GM21825 (cell line): Measurements from ENCODE around the gene PRDM16.

Experiments used
- ATAC-seq: cut with Tn5 transposase; IDR thresholded peaks from one replicate; pipeline ENCODE4 v1.9.1; 2021; ENCODE audit warnings: mild to moderate bottlenecking, moderate library complexity; ENCODE audit not compliant: unreplicated experiment

The PRDM16 gene

GRCh38 chr1:3137111-3138100 is 68.4 kb downstream of the PRDM16 start:
- ATAC-seq: no peak

DNA sequence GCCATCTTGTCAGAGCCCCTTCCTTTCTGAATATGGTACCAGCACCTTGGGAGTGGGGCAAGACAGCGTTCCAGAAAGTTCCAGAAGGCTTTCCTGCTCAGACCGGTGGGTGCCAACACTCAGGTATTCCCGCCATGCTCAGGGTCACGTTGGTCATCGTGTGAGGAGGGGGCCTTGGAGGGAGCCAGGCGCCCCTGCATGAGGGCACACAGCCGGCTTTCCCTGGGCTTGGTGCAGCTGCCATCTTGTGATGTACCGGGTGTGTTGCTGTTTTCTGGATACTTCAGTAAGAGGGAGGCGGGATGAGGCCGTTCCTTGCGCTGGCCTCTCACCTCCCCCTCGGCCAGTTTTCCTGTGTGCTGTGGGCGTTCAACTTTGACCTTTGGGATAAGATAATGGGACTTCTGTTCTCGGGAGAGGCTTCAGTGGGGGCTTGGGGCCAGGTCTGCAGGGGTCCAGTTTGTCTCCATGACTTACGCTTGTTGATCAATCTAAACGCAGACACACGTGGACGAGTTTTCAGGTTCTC is 69.7 kb downstream of the PRDM16 start:
- ATAC-seq: no peak

DNA sequence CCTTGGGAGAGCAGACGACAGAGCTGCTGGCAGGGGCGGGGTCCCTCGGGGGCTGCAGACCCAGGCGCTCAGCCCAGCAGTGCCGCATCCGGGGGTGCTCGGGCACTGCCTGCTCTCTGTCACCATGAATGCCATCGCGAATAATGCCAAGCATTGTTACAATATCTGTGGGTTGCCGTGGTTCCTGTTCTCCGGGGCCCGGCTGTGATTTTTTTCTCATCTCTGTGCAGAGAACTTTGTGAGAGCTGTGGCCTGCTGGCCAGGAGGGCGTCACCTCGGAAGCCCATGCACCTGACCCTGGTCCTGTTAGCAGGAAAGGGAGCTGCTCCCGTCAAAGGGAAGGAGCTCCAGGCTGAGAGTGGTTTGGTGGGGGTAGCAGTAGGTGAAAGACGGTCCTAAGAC is 70.4 kb downstream of the PRDM16 start:
- ATAC-seq: no peak

- no peak for ATAC-seq
Observed at GRCh38 chr1:3139871-3140361, 70.9 kb downstream of the PRDM16 start.

DNA sequence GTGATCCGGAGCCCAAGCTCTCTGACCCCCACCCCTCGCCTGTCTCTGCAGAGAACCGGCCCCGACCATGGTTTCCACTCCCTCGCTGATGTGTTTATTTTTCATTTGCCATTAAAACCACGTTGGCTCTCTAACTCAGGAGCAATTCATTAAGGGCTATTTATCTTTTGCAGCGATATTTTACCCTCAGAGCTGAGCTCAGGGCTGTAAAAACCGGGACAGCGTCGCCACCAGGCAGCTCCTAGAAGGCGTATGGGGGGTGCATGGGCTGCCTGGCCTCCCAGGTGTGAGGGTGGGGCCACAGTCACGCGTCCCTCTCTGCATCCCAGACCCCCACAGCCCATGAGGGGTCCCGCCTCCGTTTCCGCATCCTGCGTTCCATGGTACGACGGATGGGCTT is 71.4 kb downstream of the PRDM16 start:
- ATAC-seq: no peak

DNA sequence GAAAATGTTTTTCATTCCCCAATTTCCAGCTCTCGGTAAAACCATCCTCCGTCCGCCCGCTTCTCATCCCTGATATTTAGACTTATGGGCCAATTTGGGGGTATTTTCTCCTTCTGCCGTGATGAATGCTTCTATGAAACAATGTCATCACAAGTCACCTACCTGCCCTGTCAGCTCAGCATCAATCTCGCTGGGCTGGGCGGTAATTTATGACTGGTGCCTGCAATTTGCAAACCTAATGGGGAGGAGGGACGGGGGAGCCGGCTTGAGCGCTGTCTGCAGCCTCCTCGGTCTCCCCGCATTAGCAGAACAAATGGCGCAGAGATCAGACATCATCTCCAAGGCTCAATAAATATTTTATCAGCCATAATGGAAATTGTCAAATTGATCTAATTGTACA is 72.1 kb downstream of the PRDM16 start:
- ATAC-seq: no peak

DNA sequence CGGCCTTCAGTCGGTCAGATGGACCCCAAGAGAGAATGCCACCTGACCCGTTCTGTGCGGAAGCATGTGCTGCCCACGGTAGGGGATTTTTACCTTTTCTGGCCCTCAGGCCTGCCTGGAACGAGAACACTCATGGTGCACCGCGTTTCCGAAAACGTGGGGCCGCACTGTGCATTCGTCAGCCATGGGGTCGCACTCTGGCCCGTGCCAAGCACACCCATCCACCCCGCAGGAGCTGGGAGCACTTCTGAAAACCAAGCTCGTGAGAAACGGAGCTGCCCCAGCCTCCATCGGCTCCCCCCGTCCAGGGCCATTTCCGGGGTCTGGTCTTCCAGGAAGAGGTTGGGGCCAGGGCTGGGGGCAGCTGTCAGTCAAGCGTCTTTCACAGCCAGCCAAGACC is 72.8 kb downstream of the PRDM16 start:
- no peak for ATAC-seq

GRCh38 chr1:3142236-3142635 is 73.2 kb downstream of the PRDM16 start:
- ATAC-seq: no peak

- ATAC-seq: no peak
Observed at GRCh38 chr1:3142751-3143150, 73.7 kb downstream of the PRDM16 start.

- ATAC-seq: no peak
Observed at GRCh38 chr1:3145532-3146325, 76.7 kb downstream of the PRDM16 start.

GRCh38 chr1:3146458-3146857 is 77.5 kb downstream of the PRDM16 start:
- no peak for ATAC-seq

GRCh38 chr1:3146907-3147306 is 77.9 kb downstream of the PRDM16 start:
- ATAC-seq: no peak

DNA sequence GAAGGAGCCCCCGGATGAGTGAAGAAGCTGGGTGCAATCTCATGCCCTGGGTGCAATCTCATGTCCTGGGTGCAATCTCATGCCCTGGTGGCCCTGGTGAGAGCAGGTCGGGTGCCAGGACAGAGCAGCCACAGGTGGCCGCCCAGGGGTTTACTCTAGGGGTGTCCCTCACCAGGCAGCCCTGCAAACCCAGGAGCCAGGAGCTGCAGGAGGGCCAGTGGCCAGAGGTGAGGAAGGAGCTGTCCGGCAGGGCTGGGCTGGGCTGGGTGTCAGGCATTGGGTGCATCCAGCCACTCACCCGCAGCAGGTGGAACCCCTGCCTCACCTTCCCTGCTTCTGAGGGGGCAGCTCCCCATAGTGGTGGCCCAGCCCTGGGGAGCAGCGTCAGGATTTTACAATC is 79.2 kb downstream of the PRDM16 start:
- no peak for ATAC-seq

GRCh38 chr1:3149277-3149676 is 80.3 kb downstream of the PRDM16 start:
- no peak for ATAC-seq

GRCh38 chr1:3151456-3151855 is 82.5 kb downstream of the PRDM16 start:
- ATAC-seq: no peak

DNA sequence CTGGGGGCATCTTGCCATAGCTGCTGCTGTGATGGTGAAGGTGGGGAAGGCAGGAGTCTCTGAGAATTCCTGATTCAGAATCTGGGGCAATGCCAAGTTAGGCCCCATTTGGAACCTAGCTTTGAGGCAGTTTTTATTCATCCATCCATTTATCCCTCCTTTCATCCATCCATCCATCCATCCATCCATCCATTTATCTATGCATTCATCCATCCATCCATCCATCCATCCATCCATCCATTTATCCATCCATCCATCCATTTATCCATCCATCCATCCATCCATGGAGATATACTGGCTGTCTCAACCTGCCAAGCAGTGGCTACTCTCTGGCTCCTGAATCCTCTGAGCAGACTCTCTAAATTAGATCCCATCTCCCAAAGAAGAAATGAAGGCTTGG is 83.1 kb downstream of the PRDM16 start:
- ATAC-seq: no peak

GRCh38 chr1:3153197-3153596 is 84.2 kb downstream of the PRDM16 start:
- no peak for ATAC-seq

GRCh38 chr1:3153902-3154795 is 85.1 kb downstream of the PRDM16 start:
- no peak for ATAC-seq

DNA sequence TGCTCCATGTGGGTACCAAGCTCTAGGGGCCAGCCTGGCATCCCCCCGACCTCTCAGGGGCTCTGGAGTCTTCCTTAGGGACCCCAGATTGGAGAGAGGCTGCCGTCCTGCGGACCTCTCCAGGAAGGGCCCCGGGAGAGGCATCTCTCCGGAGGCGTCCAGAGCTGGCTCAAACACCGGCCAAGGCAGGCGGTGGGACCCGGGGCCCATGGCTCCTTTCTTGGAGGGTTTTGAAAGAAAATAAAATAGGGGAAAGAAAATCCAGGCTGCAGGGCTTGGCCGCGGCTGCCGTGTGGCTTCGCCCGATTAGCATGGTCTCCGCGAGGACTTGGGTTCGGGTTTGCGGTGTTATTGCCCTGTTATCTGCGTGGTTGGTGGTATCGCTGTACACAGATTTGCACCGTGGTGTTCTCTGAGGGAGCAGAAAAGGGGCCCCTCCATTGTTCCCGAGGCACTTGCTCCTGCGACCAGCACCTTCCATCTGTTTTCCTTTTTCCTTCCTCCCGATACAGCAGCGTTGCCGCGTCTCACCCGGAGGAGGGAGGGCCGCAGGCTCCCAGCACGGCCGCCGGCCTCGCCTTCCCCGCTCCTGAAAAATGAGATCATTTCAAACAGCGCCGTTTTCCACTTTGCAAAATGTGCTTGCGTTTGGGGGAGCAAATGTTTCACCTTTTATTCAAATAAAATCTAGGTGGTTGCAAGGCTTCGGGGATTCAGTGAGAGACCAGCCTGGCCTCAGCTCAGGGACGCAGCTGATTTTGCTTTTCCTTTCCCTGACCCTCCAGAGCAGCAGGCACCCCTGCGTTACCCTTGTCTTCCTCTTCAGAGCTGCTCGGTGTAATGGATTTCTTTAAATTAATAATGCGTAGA is 86.3 kb downstream of the PRDM16 start:
- no peak for ATAC-seq

- ATAC-seq: no peak
Observed at GRCh38 chr1:3155926-3156220, 86.9 kb downstream of the PRDM16 start.
